ENCODE results near the gene IL1B. TPM values are rescaled to one million over a fixed set of nuclear protein-coding genes. Genes with fewer than 3 reads are reported as not detected.

The IL1B gene
- total RNA-seq, 6 experiments from 2014 or later, result 0.19 to 4.1 (median 0.49) TPM; not detected in 1

DNA sequence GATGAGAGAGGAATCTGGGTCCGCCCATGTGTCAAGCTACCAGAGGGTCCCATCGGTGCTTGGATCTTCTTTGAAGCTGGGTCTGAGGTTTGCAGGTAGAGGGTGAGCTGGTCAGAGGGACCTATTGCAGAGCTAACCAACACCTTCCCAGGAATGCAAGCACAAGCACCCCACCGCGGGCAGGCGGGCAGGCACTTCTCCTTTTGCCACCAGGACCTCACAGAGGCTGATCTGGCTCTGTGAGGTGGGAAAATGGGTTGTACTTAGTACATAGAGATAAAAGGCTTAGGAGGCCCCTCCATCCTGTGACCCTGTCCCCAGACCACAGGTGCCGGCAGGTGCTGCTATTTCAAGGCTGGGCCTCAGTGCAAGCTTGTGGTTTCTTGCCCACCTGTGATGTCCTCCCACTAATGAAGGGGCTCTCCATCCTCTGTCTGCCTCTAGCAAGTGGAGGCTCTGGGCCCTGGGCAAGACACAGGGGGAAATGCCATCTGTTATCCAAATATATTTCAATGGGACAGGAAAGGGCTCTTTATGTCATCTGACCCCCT is 43.0 kb upstream of the IL1B start:
- WGBS (ENCODE audit: insufficient coverage, low coverage, low lambda C conversion rate, missing lambda C conversion rate), result no CpG with 5 or more reads among the region's 6 CpGs
- Histone ChIP-seq H3K4me3 (no peak overlapping the region), H3K27me3 (no peaks in the 10 kb centered on the region), H3K9me3 (no peaks in the 10 kb centered on the region), H3K27ac (no peak overlapping the region), H3K4me1 (no peaks in the 10 kb centered on the region), H3K36me3 (no peaks in the 10 kb centered on the region)
- ATAC-seq (no peak), DNase-seq (no peak)
- intact Hi-C loops (cut with DNase I), result loop anchor here (5.0 to 10.0 kb wide), 2 partner anchors 135 to 137 kb away; no protein-coding TSS in a partner anchor
- no peak for TF ChIP-seq POLR2A (IDR thresholded peaks at IDR 0.05)
- TF ChIP-seq, protein P1, sequence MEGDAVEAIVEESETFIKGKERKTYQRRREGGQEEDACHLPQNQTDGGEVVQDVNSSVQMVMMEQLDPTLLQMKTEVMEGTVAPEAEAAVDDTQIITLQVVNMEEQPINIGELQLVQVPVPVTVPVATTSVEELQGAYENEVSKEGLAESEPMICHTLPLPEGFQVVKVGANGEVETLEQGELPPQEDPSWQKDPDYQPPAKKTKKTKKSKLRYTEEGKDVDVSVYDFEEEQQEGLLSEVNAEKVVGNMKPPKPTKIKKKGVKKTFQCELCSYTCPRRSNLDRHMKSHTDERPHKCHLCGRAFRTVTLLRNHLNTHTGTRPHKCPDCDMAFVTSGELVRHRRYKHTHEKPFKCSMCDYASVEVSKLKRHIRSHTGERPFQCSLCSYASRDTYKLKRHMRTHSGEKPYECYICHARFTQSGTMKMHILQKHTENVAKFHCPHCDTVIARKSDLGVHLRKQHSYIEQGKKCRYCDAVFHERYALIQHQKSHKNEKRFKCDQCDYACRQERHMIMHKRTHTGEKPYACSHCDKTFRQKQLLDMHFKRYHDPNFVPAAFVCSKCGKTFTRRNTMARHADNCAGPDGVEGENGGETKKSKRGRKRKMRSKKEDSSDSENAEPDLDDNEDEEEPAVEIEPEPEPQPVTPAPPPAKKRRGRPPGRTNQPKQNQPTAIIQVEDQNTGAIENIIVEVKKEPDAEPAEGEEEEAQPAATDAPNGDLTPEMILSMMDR (IDR thresholded peaks at IDR 0.05), result no peak

DNA sequence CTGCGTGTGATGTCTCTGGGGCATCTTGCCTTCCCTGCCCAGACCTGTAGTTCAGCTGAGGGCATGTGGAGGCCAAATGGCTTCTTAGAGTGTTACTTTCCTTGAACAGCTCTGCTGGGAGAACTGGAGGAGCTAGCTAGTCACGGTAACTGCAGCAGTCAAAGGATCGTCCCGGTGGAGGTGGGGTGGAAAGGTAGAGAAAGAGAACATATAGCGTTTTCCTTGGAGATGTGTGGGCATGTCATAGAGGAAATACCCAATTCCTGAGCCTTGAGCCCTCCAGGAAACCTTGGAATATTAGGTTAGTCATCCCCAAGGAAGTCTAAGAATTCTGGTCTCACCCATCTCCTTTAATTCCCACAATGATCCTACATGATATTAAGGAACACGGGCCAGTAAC is 40.8 kb upstream of the IL1B start:
- no peaks in the 10 kb centered on the region for H3K9me3 ChIP-seq
- DNase-seq (no peak), ATAC-seq (no peak)
- H3K4me1 ChIP-seq, result no peaks in the 10 kb centered on the region
- H3K27me3 ChIP-seq, result no peaks in the 10 kb centered on the region
- H3K36me3 ChIP-seq, result no peaks in the 10 kb centered on the region
- TF ChIP-seq POLR2A (IDR thresholded peaks at IDR 0.05), result no peak
- TF ChIP-seq, protein P1 (IDR thresholded peaks at IDR 0.05), result no peak
- H3K4me3 ChIP-seq, result no peak overlapping the region
- intact Hi-C loops (cut with DNase I), result no loop called here
- WGBS (ENCODE audit: insufficient coverage, low coverage, low lambda C conversion rate, missing lambda C conversion rate), result 92% methylated on average over 4 of the region's 6 CpGs
- no peak overlapping the region for H3K27ac ChIP-seq

DNA sequence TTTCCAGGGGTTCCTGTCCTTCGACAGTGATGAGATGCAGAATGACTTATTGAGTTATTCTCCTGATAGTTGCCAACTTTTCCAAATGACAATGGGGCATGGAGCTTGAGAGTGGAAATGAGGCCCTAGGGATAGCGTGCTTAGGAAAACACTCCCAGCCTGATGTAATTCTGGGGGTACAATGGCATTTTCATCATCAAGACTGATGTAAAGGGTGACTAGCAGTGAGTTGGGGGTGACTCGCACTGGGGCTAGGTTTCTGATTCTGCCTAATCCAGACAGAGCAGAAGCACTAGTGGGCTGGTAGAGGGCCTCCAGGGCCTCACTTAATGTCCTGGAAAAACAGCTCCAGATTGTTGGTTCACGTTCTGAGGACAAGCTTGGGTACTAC is 40.4 kb upstream of the IL1B start:
- no peak overlapping the region for H3K27ac ChIP-seq
- no peak for TF ChIP-seq POLR2A (IDR thresholded peaks at IDR 0.05)
- TF ChIP-seq, protein P1 (IDR thresholded peaks at IDR 0.05), result no peak
- no peaks in the 10 kb centered on the region for H3K9me3 ChIP-seq
- H3K4me3 ChIP-seq, result no peak overlapping the region
- H3K36me3 ChIP-seq, result no peaks in the 10 kb centered on the region
- DNase-seq, result no peak
- H3K27me3 ChIP-seq, result no peaks in the 10 kb centered on the region
- H3K4me1 ChIP-seq, result no peaks in the 10 kb centered on the region
- intact Hi-C loops (cut with DNase I), result no loop called here
- ATAC-seq, result no peak
- WGBS (ENCODE audit: insufficient coverage, low coverage, low lambda C conversion rate, missing lambda C conversion rate), result 100% methylated on average over 2 of the region's 4 CpGs

DNA sequence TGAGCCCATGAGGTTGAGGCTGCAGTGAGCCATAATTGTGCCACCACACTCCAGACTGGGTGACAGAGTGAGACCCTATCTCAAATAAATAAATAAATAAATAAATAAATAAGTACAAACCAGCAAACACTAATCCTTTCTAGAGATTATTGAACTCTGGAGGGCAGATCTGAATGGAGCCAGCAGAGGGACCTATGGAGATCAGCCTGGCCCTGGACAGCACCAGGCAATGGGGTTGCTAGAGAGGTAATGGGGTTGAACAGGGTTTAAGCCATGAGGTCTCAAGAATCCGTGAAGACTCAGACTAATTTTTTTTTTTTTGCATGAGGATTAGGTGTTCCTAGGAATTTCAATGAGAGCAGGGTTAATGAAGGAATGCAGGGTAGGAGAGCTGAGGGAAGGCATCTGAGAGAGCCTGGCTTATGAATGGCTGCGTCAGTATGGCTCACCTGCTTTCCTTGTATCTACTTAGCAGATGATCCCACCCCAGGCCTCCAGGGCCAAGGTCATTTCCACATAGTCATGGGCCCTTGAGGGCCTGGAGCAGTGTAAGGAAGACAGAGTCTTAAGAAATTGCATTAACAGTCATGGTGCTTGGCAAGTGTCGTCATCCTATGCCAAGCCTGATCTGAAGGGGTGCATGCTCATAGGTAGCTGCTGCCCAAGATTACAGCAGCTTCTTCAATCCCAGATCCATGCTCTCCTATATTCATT is 39.8 kb upstream of the IL1B start:
- no peaks in the 10 kb centered on the region for H3K9me3 ChIP-seq
- WGBS (ENCODE audit: insufficient coverage, low coverage, low lambda C conversion rate, missing lambda C conversion rate), result 90% methylated on average over 2 of the region's 3 CpGs
- no peak for TF ChIP-seq POLR2A (IDR thresholded peaks at IDR 0.05)
- TF ChIP-seq, protein P1 (IDR thresholded peaks at IDR 0.05), result no peak
- H3K27ac ChIP-seq, result no peak overlapping the region
- no peak overlapping the region for H3K4me3 ChIP-seq
- DNase-seq, result no peak
- no peak for ATAC-seq
- H3K27me3 ChIP-seq, result no peaks in the 10 kb centered on the region
- intact Hi-C loops (cut with DNase I), result no loop called here
- H3K4me1 ChIP-seq, result no peaks in the 10 kb centered on the region
- H3K36me3 ChIP-seq, result no peaks in the 10 kb centered on the region

Measured in right lobe of liver (tissue), 6 donors.